Renal cortex interstitium (tissue), 11 donors: ENCODE measurements around the gene KDM5C. TPM values are rescaled to one million over a fixed set of nuclear protein-coding genes. Genes with fewer than 3 reads are reported as not detected.

ENCODE experiments used
- DNase-seq, 11 donors: peaks; one replicate each; pipeline ENCODE4 v3.0.0-alpha.2; 2013; ENCODE audit warnings: low read depth in 9 of 11, low spot score in 4 of 11; ENCODE audit errors: extremely low read depth in 1 of 11
- polyA plus RNA-seq, 3 donors: library from polyadenylated mRNA; unstranded; fragments of 120-200 nt; gene quantifications; one replicate each; pipeline ENCODE4 v1.2.1, GENCODE V29; 2013; ENCODE audit not compliant: insufficient read length in 3 of 3

The KDM5C gene
- polyA plus RNA-seq, 3 donors, result 72.0 to 105 (median 78.0) TPM

- DNase-seq, result no peak
Measured at GRCh38 chrX:53255738-53256191, 30.8 kb upstream of the KDM5C start.

- no peak for DNase-seq
Measured at GRCh38 chrX:53254570-53255461, 29.8 kb upstream of the KDM5C start.

DNA sequence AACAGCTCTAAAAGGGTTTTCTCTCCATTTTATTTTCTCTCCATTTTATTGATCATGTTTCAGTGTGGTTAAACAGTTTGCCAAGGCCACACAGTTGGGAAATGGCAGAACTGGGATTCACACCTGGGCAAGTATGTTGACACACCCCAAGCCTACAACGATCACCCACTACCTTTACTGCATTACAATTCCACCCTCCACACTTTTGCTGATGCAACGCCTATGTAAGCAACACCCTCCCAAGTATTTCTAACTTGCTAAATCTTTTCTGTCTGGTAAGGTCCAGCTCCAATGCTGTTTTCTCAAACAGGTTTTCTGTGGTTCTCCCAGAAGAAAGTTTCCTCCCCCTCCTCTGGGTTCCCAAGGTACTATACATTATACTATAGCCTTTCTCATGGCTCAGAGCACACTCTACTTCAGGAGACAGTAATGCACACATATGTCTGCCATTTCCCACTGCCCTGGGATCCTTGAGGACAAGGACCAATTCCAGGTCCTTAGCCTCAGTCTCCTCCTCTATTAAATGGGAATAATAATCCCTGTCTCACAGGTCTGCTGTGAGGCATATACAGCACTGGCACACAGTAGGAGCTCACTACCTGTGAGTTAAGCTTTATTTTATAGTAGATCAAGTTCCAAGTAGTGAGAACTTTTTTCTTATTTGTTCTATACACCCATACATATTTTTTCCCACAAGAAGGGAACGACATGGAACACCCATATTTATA, 28.4 kb upstream of the KDM5C start:
- no peak for DNase-seq

- no peak for DNase-seq
Measured at GRCh38 chrX:53251307-53251706, 26.3 kb upstream of the KDM5C start.

- no peak for DNase-seq
Measured at GRCh38 chrX:53250556-53250955, 25.5 kb upstream of the KDM5C start.

GRCh38 chrX:53249408-53250042, 24.5 kb upstream of the KDM5C start:
- DNase-seq, result no peak

GRCh38 chrX:53247928-53248327, 22.9 kb upstream of the KDM5C start:
- no peak for DNase-seq

GRCh38 chrX:53246231-53246630, 21.2 kb upstream of the KDM5C start:
- no peak for DNase-seq

DNA sequence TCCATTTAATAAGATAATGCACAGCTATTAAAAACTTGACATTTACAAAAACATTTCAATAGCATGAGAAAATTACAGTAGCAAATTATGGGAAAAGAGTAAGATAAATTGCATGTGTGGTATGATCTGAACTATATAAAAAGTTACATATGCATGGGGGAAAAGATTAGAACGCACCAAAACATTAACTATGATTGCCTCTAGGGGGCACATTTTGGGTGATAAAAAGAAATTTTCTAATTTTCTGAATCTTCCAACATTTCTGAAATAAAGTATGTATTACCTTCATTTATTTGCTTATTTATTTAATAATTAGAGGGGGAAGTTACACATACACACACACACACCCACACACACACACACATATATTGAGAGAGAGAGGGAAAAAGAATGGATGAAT, 19.6 kb upstream of the KDM5C start:
- DNase-seq, result no peak

- no peak for DNase-seq
Measured at GRCh38 chrX:53242310-53242709, 17.3 kb upstream of the KDM5C start.

- no peak for DNase-seq
Measured at GRCh38 chrX:53241558-53241957, 16.6 kb upstream of the KDM5C start.

- DNase-seq, result no peak
Measured at GRCh38 chrX:53239474-53239873, 14.5 kb upstream of the KDM5C start.

GRCh38 chrX:53237056-53237455, 12.0 kb upstream of the KDM5C start:
- no peak for DNase-seq

DNA sequence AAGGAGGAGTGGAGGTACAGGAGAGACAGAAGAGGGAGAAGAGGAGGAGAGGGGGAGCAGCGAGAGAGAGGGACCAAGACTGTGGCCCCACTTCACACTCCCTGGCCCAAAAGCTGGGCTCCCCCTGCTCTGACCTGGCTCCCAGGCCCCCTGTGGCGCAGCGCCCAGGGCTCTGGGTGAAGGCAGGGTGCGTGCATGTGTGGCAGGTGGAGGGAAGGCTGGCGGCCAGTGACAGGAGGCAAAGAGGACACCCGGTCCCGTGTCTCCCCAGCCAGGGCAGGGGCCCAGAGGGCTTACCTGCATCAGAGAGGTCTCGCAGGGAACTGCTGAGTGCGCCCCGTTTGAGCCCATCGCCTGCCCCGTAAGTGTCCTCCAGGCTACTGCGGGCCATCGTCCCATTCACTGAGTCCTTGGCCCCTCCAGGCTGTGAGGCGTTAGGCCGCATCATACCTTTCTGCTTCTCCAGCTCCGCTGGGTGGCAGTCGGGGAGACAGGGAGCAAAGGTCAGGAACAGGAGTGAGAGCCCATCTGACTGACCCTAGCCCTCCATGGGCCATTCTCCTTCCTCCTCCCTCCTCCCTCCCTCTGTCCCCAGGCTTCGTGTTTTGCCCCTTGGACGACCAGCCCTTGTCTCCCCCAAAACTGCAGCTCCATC, 11.1 kb upstream of the KDM5C start:
- DNase-seq, result no peak

GRCh38 chrX:53235566-53235965, 10.6 kb upstream of the KDM5C start:
- DNase-seq, result no peak

DNA sequence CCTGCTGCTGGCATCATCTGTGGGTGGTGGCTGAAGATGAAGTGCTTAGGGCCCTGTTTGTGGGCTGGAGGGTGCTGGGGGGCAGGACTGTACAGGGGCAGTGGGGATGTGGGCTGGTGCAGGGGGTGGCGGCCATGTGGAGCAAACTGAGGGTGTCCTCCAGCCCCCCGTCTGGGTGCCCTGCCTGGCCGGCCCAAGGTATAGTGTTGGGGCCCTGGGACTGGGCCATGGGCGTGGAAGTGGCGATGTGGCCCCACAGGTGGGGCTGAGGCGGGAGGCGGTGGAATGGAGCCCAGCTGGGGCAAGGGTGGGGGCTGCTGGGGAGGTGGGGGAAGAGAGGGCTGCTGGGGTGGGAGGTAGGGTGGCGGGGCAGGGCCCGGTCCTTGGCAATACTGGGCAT, 9.5 kb upstream of the KDM5C start:
- DNase-seq, result no peak

- DNase-seq, result no peak
Measured at GRCh38 chrX:53233536-53233935, 8.5 kb upstream of the KDM5C start.

- no peak for DNase-seq
Measured at GRCh38 chrX:53230116-53230515, 5.1 kb upstream of the KDM5C start.

DNA sequence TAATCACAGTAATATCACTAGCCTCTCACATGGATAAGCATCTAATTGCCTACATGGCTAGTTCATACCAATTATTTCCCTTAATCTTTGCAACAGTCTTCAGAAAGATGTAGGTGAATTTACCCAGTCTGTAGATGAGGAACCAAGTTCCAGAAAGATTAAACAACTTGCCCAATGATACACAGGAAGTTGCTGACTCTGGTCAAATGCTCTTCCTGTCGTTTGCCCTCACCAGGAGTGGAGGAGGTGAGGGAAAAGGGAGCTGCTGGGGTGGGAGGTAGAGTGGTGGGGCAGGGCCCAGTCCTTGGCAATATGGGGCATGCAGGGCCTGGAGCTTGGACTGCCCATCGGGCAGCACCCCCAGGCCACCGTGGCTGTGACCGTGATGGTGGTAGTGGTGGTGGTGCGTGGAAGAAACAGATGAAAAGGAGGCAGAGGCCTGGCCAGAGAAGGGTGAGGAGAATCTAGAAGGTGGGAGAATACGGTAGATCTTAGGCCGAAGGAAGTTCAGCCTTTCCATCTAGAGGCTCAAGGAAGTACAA, 2.3 kb upstream of the KDM5C start:
- no peak for DNase-seq
